Retinal pigment epithelial cell (primary cell): ENCODE results near the gene NOS1AP.
"Not testable (repeated sequence)": the region's sequence is repeated elsewhere in the genome, so short reads cannot be mapped to it uniquely, and the experiment has no call there.

Source experiments
- DNase-seq: peaks from one replicate; pipeline ENCODE4 v3.0.0-alpha.2; 2010; ENCODE audit warnings: low read depth
- H3K4me3 ChIP-seq: 2 replicates; pipeline ENCODE4 v1.5.1; 2011; ENCODE audit warnings: mild to moderate bottlenecking, low read length, control low read depth, moderate library complexity
- TF ChIP-seq, protein P1 (sequence below): conservative IDR thresholded peaks from 2 replicates; pipeline ENCODE4 v1.5.1; 2011; ENCODE audit warnings: low read depth, low read length, control low read depth, inconsistent platforms

Gene NOS1AP

DNA sequence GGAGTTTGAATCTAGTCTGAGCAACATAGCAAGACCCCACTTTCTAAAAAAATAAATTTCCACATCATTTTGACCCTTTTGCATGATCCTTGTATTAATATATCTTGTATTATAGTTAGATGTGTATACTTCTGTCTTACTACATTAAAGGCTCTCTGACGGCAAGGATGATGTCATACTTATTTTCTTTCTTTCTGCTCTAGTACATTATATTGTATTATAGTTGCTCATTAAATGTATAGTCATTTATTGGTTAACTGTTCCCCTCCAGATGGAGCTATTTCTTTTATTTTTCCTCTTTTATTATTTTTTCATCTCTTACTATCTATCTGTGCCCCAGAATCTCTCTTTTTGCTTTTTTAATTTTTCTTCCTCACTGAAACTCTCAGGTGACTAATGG is 30.9 kb upstream of the NOS1AP start:
- TF ChIP-seq, protein P1, sequence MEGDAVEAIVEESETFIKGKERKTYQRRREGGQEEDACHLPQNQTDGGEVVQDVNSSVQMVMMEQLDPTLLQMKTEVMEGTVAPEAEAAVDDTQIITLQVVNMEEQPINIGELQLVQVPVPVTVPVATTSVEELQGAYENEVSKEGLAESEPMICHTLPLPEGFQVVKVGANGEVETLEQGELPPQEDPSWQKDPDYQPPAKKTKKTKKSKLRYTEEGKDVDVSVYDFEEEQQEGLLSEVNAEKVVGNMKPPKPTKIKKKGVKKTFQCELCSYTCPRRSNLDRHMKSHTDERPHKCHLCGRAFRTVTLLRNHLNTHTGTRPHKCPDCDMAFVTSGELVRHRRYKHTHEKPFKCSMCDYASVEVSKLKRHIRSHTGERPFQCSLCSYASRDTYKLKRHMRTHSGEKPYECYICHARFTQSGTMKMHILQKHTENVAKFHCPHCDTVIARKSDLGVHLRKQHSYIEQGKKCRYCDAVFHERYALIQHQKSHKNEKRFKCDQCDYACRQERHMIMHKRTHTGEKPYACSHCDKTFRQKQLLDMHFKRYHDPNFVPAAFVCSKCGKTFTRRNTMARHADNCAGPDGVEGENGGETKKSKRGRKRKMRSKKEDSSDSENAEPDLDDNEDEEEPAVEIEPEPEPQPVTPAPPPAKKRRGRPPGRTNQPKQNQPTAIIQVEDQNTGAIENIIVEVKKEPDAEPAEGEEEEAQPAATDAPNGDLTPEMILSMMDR = no peak
- no peak for DNase-seq
- no peak overlapping the region for H3K4me3 ChIP-seq

- TF ChIP-seq, protein P1 = no peak
- H3K4me3 ChIP-seq = no peak overlapping the region
- DNase-seq = no peak
Measured at GRCh38 chr1:162040001-162040400, 29.5 kb upstream of the NOS1AP start.

DNA sequence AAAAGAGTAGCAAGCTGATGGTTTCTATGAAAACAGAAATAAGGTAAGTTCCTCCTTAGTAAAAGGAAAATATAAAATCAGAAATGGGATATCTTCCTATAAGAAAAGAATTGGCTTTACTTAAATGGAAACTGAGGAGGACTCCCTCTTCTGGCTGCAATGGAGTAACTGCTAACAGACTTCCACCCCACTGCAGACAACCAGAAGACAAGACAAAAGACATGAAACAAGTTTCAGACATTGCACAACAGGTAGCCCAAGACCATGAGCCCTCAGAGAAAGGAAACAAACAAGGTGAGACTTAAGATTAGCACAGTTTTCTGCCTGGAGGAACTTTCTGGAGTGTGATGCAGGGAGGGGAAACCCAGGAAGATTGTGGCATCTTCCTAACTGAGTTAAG is 28.8 kb upstream of the NOS1AP start:
- no peak overlapping the region for H3K4me3 ChIP-seq
- DNase-seq = no peak
- TF ChIP-seq, protein P1 = peak; percentile 69

- DNase-seq = no peak
- TF ChIP-seq, protein P1 = no peak
- H3K4me3 ChIP-seq = no peak overlapping the region
Measured at GRCh38 chr1:162042361-162042760, 27.1 kb upstream of the NOS1AP start.

DNA sequence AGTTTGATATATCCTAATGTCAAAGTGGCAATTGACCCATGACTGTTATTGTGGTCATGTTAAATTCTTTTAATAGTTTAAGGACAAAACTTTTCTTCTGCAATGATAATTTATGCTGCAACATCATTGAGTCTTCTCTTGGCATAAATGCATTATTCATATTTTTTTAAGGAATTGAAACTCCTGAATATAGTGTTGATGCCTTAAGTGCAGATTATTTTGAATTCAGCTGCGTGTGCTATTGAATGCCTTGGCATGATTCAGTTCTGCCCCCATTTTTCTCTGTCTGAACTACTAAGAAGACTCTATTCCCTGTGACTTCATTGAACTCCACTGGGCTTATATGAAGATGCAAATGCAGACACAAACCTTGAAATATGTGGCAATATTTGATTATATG is 22.6 kb upstream of the NOS1AP start:
- TF ChIP-seq, protein P1 = no peak
- no peak overlapping the region for H3K4me3 ChIP-seq
- DNase-seq = no peak

DNA sequence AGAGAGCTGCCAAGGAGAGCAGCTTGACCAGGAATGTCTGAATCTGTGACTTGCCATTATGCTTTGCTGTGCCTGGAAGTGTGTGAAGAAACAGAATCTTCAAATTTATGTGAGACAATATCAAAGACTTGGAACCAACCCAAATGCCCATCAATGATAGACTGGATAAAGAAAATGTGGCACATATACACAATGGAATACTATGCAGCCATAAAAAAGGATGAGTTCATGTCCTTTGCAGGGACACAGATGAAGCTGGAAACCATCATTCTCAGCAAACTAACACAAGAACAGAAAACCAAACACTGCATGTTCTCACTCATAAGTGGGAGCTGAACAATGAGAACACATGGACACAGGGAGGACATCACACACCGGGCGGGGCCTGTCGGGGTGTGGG is 15.5 kb upstream of the NOS1AP start:
- not testable (repeated sequence) for H3K4me3 ChIP-seq, DNase-seq

DNA sequence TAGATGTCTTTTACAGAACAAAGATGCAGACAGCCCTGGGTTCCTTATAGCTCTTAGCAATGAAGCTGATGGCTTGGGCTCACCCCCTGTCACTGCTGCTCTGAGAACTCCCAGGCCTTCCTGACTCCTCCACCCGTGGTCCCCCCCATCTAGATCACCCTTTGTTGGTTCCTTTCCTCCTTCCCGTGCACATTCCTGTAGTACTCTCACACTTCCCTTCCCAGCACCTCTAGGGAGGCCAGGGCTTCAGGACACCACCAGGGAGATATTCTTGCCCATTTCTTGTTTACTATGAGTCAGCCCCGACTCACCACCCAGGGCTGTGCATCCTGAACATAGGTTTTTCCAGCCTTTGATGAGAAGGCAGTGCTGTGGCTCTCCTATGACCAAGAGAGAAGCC is 14.4 kb upstream of the NOS1AP start:
- TF ChIP-seq, protein P1 = no peak
- H3K4me3 ChIP-seq = no peak overlapping the region
- no peak for DNase-seq

DNA sequence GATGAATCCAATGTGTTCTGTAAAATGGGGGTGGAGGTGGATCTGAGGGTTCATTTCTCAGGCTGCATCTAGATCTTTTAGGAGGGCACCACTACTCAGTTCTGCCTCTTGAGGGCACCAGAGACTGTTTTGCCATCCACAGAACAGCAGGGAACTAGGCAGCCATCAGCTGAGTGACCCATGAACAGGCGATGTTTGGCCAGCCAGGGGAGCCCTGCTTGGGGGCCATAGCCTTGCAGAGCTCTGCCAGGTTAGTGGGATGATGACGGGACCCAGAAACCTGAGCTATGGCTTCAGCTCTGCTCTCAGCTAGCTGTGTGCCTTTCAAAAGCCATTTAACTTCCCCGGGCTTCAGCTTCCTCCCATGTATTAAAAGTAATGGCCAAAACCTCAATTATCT is 13.4 kb upstream of the NOS1AP start:
- DNase-seq = no peak
- TF ChIP-seq, protein P1 = peak; percentile 98
- H3K4me3 ChIP-seq = no peak overlapping the region
